Gastrocnemius medialis (tissue), 4 donors: ENCODE results near the gene MTA1.
A peak's percentile ranks its signal among the peaks of the same experiment; 100 is the strongest.

Experiments
- CTCF ChIP-seq, 5 experiments: fragments of 450-650 bp in 3 of 5; fragments of 200-600 bp in 2 of 5; sonication (generic) in 2 of 5; IDR thresholded peaks in 4 of 5; conservative IDR thresholded peaks in 1 of 5; 1 replicate in 4 of 5; 2 replicates in 1 of 5; pipeline ENCODE4 v1.5.1; 2016 to 2019; ENCODE audit warnings: antibody characterized with exemption in 5 of 5, mild to moderate bottlenecking in 3 of 5, moderate library complexity in 3 of 5
- POLR2A ChIP-seq, 2 donors: fragments of 450-650 bp; IDR thresholded peaks; one replicate each; pipeline ENCODE4 v1.6.1; 2017; ENCODE audit warnings: antibody characterized with exemption in 2 of 2, mild to moderate bottlenecking in 2 of 2, moderate library complexity in 2 of 2

- TF ChIP-seq CTCF (IDR thresholded peaks at IDR 0.05 in 4 of 5, conservative IDR thresholded peaks at IDR 0.05 in 1 of 5) = peak in 2 of 5 experiments; percentile 36 to 45
- TF ChIP-seq POLR2A (IDR thresholded peaks at IDR 0.05) = peak; percentile 66 to 81
These were observed 21.4 kb upstream of the MTA1 start, which contains the start of gene TEX22 for GRCh38 chr14:105398044-105398725.
